ENCODE measurements around the gene CDC25C.
"Not testable (repeated sequence)": the region's sequence is repeated elsewhere in the genome, so short reads cannot be mapped to it uniquely, and the experiment has no call there.

The CDC25C gene

GRCh38 chr5:138258704-138259292 lies 72.8 kb downstream of the CDC25C start:
- H2AFZ ChIP-seq (ENCODE audit: low read depth, low read length), result no peak overlapping the region
- H4K20me1 ChIP-seq (ENCODE audit: insufficient read depth, low read length), result no peaks in the 10 kb centered on the region
- no peak overlapping the region for H3K9ac ChIP-seq (ENCODE audit: low read length)
- no peaks in the 10 kb centered on the region for H3K4me1 ChIP-seq (ENCODE audit: low read length)
- H3K27ac ChIP-seq (ENCODE audit: low read length), result no peak overlapping the region
- no peaks in the 10 kb centered on the region for H3K79me2 ChIP-seq (ENCODE audit: low read length)
- H3K4me2 ChIP-seq (ENCODE audit: low read length), result no peak overlapping the region
- no peaks in the 10 kb centered on the region for H3K9me3 ChIP-seq (ENCODE audit: insufficient read depth, low read length)
- H3K36me3 ChIP-seq (replicated peaks; ENCODE audit: low read depth, low read length), result no peaks in the 10 kb centered on the region
- no peak for TF ChIP-seq EZH2phosphoT487 (IDR thresholded peaks at IDR 0.05; ENCODE audit: low read depth)
- no peak for TF ChIP-seq CTCF (IDR thresholded peaks at IDR 0.05; ENCODE audit: low read depth, low read length)
- H3K4me3 ChIP-seq (ENCODE audit: low read length), result no peak overlapping the region
- no peaks in the 10 kb centered on the region for H3K27me3 ChIP-seq (ENCODE audit: low read depth, low read length)

GRCh38 chr5:138257583-138257982 lies 74.0 kb downstream of the CDC25C start:
- Histone ChIP-seq H4K20me1 (ENCODE audit: insufficient read depth, low read length) (no peaks in the 10 kb centered on the region), H3K4me1 (ENCODE audit: low read length) (no peaks in the 10 kb centered on the region), H3K9me3 (ENCODE audit: insufficient read depth, low read length) (no peaks in the 10 kb centered on the region), H3K36me3 (replicated peaks; ENCODE audit: low read depth, low read length) (no peaks in the 10 kb centered on the region), H3K4me2 (ENCODE audit: low read length) (no peak overlapping the region), H3K79me2 (ENCODE audit: low read length) (no peaks in the 10 kb centered on the region), H3K27ac (ENCODE audit: low read length) (no peak overlapping the region), H3K4me3 (ENCODE audit: low read length) (no peak overlapping the region), H3K27me3 (ENCODE audit: low read depth, low read length) (no peaks in the 10 kb centered on the region), H2AFZ (ENCODE audit: low read depth, low read length) (no peak overlapping the region), H3K9ac (ENCODE audit: low read length) (no peak overlapping the region)
- TF ChIP-seq CTCF (IDR thresholded peaks at IDR 0.05; ENCODE audit: low read depth, low read length) (no peak), EZH2phosphoT487 (IDR thresholded peaks at IDR 0.05; ENCODE audit: low read depth) (no peak)

GRCh38 chr5:138252944-138253343 lies 78.7 kb downstream of the CDC25C start:
- no peak for TF ChIP-seq CTCF (IDR thresholded peaks at IDR 0.05; ENCODE audit: low read depth, low read length)
- no peak for TF ChIP-seq EZH2phosphoT487 (IDR thresholded peaks at IDR 0.05; ENCODE audit: low read depth)
- H3K4me2 ChIP-seq (ENCODE audit: low read length), result no peak overlapping the region

GRCh38 chr5:138247800-138248199 lies 83.8 kb downstream of the CDC25C start:
- H4K20me1 ChIP-seq (ENCODE audit: insufficient read depth, low read length); H2AFZ ChIP-seq (ENCODE audit: low read depth, low read length): not testable (repeated sequence)

More at GRCh38 chr5:138252944-138253343, 78.7 kb downstream of the CDC25C start:
- Histone ChIP-seq H2AFZ (ENCODE audit: low read depth, low read length) (no peak overlapping the region), H3K9ac (ENCODE audit: low read length) (no peak overlapping the region), H3K4me3 (ENCODE audit: low read length) (no peak overlapping the region), H3K36me3 (replicated peaks; ENCODE audit: low read depth, low read length) (no peaks in the 10 kb centered on the region), H3K27ac (ENCODE audit: low read length) (no peak overlapping the region), H4K20me1 (ENCODE audit: insufficient read depth, low read length) (no peaks in the 10 kb centered on the region), H3K79me2 (ENCODE audit: low read length) (no peaks in the 10 kb centered on the region), H3K4me1 (ENCODE audit: low read length) (no peaks in the 10 kb centered on the region), H3K9me3 (ENCODE audit: insufficient read depth, low read length) (no peaks in the 10 kb centered on the region), H3K27me3 (ENCODE audit: low read depth, low read length) (no peaks in the 10 kb centered on the region)

More at GRCh38 chr5:138247800-138248199, 83.8 kb downstream of the CDC25C start:
- not testable (repeated sequence) for H3K9ac ChIP-seq (ENCODE audit: low read length); H3K4me3 ChIP-seq (ENCODE audit: low read length); H3K9me3 ChIP-seq (ENCODE audit: insufficient read depth, low read length); H3K36me3 ChIP-seq (replicated peaks; ENCODE audit: low read depth, low read length); H3K4me1 ChIP-seq (ENCODE audit: low read length); H3K27ac ChIP-seq (ENCODE audit: low read length); H3K27me3 ChIP-seq (ENCODE audit: low read depth, low read length); H3K4me2 ChIP-seq (ENCODE audit: low read length); H3K79me2 ChIP-seq (ENCODE audit: low read length)

Measured in OCI-LY3 (cell line).